ENCODE results near the gene MFAP4. TPM values are rescaled to one million over a fixed set of nuclear protein-coding genes. Genes with fewer than 3 reads are reported as not detected.
A peak's percentile ranks its signal among the peaks of the same experiment; 100 is the strongest.

Gene MFAP4, protein sequence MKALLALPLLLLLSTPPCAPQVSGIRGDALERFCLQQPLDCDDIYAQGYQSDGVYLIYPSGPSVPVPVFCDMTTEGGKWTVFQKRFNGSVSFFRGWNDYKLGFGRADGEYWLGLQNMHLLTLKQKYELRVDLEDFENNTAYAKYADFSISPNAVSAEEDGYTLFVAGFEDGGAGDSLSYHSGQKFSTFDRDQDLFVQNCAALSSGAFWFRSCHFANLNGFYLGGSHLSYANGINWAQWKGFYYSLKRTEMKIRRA
- 0.82 TPM for total RNA-seq

DNA sequence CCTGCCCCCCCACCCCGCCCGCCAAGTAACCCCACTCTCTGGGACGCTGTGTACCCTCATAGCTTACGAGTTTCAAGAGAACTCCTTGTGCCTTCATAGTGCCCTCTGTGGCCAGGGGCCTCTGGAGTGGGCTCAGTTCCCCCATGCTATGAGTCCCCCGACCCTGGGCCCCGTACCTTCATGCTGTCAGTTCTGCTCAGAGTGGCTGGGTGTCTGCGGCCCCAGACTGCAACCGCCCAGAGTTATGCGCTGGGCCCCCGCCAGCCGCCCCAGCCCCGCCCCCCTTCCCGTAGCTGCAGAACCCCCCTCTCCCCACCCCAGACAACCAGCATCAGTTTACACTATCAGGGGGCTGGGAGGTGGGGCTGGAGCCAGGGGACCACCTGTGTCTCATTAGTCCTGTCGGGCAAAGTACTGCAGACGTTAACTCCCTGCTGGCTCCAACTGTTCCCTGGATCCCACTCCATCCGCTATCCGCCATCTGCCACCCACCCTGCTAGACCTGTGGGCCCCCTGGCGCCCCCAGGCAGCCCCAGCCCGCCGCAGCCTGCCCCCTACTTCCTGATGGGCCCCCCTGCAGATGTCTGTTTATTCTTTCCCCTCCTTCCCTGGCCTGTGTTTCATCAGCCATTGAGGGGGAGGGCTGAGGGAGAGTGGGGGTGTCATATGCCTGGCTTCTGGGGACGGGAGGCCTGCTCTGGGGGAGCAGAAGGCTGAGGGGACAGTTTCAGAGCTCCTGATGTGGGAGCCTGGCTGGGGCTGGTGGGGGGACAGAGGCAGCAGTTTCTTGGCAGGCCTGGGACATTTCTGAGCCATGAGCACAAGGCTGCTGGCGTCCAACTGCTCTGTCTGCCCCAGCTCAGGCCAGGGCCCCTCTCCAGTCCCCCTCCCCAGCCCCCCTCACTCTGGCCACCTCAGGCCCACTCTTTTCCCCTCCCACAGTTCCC lies at the start of gene MFAP4:
MFAP4 (minus strand) TSS at position 217 of the 947 bp plus-strand sequence; CDS start at position 182, 35 bp downstream.
- peak in 1 of 2 donors; percentile 48 for DNase-seq (ENCODE audit: low spot score in 2 of 2)
- FAIRE-seq = no peak

DNA sequence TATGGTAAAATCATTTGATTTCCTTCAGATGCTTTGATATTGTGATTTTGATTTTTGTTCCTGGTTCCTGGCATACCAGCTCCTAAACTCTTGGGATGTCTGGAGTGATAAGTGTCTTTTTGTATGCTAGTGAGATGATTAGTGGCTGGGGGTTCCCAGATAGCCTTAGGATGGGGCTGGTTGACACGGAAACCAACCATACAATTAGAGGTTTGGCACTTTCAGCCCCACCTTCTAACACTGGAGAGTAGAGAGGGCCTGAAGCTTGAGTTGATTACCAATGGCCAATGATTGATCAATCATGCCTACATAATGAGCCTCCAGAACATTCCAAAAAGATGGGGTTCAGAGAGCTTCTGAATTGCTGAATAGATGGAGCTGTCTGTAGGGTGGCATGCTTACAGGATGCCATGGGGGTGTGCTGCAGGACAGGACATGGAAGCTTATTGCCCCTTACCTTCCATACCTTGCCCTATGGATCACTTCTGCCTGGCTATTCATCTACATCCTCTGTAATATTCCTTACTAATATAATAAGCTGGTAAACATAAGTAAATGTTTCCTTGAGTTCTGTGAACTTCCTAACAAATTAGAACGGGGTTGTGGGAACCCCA lies 46.8 kb upstream of the MFAP4 start:
- FAIRE-seq (no peak), DNase-seq (ENCODE audit: low spot score in 2 of 2) (no peak)

DNA sequence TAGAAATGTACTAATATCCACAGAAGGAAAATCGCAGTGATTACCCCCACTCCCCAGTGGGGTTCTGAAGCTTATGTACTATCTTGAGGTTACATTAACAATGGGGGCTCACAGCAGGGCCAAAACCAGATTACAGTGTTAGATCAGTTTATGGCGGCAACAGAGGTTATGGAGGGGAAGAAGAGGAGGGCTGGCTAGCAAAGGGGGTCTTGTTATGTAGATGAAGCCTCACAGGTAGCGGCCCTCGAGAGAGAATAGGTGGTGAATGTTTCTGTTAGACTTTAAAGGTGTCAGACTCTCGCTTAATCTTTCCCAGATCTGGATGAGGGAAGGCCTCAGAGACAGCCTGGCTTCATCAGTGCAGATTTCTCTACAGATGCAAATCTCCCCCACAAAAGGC lies 46.3 kb upstream of the MFAP4 start:
- no peak for DNase-seq (ENCODE audit: low spot score in 2 of 2)
- no peak for FAIRE-seq

DNA sequence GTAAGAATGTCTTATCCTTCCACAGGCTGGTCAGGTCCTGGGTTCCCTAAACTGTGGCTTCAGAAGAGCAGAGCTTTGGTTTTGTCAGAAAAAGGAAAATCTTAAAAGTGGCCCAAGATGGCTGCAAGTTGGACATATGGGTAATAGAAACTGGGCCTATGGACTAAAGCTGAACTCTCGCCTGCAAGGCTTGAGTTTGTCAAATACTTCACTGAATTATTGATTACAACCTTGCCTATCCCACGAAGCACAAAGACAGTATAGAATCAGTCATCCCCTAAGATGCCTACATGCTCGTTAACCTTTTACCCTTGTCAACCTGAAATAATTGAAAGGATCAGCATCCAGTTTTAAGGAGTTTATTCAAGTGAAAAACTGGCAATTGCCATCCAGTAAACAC lies 44.7 kb upstream of the MFAP4 start:
- no peak for DNase-seq (ENCODE audit: low spot score in 2 of 2)
- no peak for FAIRE-seq

DNA sequence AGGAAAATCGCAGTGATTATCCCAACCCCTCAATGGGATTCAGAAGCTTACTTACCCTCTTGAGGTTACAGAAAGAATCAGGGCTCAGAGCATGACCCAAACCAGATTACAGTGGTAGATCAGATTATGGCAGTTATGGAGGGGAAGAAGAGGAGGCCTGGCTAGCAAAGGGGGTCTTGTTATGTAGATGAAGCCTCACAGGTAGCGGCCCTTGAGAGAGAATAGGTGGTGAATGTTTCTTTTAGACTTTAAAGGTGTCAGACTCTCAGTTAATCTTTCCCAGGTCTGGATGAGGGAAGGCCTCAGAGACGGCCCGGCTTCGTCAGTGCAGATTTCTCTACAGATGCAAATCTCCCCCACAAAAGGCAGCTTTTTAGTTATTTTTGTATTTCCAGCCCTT lies 39.6 kb upstream of the MFAP4 start:
- DNase-seq (ENCODE audit: low spot score in 2 of 2) (no peak), FAIRE-seq (no peak)

DNA sequence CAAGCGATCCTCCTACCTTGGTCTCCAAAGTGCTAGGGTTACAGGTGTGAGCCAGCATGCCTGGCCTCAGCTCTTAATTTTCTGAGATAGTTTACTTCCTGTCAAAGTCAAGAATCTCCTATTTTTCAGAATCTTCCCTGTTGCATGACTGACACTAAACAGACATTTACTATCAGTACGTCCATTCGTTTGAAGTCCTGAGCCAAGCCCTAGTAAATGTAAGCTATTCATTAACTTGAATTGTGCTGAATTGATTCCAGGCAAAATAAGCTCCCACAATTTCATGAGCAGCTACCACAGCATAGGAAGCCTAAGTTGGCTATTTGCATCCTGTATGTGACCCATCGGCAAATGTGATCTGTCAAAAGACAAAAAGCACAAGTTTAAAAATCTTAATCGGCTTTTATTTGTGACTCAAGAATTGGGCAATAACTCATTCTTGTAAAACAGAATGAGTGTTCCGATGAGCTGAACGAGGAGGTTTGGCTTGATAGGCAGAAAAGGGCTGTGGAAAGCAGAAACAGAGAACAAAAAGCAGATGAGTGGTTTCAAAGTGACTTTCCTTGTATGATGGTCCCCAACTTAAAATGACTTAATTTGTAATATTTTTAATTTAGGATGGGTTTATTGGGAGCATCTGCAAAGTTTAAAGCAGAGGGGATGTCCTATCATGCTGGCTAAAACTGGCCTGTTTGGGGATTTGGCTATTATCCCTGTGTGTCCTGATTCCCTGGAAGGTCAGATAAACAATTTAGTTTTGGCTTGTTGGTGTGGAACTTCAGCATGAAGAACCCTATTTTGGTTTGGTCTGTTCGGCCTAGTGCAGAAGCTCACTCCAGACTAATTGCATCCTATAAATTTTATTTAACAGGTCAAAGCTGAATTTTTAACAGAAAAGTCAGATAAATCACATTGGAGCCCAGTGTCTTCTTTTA lies 38.2 kb upstream of the MFAP4 start:
- FAIRE-seq = no peak

DNA sequence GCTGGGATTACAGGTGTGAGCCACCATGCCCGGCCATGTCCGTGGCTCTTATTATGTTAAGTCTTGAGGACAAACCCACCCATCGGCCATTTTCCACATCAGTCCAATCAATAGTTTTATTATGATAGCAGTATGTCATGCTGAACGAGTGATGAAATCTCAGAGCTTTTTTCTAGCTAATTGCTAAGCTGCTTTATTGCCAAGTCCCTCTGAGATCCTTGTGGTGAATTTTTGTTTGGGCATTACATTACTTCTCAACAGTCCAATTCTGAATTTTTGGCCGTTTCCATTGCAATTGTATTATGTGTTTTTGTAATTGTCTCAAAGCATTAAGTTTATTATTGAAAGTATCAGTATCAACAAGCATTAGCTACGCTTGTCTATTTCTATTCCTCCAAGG lies 34.9 kb upstream of the MFAP4 start:
- DNase-seq (ENCODE audit: low spot score in 2 of 2) = no peak

More for the DNA sequence above, 38.2 kb upstream of the MFAP4 start:
- DNase-seq (ENCODE audit: low spot score in 2 of 2) = no peak

DNA sequence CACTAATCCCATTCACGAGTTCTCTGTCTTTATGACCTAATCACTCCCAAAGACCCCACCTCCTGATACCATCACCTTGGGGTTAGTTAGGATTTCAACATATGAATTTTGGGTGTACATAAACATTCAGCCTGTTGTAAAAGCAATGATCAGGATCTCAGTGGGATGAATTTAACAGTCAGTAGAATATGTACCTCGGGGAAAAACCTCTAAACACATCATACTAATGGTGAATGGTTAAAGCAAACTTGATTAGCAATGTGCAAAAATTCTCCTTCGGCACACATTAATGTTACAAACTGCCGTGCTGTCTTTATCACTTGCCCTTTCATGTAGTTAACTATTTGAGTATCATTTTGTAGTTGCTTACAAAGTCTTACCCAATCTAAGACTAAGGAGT lies 34.2 kb upstream of the MFAP4 start:
- DNase-seq (ENCODE audit: low spot score in 2 of 2) (no peak), FAIRE-seq (no peak)

More for the DNA sequence above, 34.9 kb upstream of the MFAP4 start:
- FAIRE-seq = no peak

DNA sequence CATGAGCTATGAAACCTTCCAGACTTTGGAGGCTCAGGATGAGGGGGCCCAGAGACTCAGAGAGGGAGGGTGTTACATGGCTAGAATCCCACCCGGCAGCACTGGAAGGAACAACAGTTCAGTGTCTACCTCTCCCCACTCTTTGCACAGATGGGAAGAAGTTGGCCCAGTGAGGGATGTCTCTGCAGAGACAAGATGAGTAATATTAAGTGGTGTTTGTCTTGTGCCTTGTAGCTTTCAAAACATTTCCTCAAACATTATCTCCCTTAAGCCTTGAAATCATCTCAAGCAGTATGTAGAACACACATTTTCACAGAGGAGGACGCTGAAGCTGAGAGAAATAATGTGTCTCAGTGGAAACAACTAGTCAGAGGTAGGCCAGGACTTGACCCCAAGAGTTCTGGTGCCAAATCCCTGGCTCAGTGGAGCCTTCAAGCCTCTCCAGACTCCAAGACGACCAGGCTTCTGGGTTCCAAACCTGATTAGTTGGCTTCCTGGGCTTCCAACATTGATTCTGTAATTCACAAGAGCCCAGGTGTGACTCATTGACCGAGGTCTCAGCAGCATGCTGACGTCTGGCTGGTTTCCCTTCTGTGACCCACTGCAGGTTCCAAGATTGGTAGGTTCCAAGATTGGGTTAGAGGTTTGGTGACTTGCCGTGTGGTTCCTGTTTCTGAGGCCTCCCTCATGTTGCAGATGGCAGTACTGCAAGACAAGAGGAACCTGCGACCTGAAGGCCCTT lies 31.4 kb upstream of the MFAP4 start:
- no peak for FAIRE-seq
- DNase-seq (ENCODE audit: low spot score in 2 of 2) = no peak

DNA sequence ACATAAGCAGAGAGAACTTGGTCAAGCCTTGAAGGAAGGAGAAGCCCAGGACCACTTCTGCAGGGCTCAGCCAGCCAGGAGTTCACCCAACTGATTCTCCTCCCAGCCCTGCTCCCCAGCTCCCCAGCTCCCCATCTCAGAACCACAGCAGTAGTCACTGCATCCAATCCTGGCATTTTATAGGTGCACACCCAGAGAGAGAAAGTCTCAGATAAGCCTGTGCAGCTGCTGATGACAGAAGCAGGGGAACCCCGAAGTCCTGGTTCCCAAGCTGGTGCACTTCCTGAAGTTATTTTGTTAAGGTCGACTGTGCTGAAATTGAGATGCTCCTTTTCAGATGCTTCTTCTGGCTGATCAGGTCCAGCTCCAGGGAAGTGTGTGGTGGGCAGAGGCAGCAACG lies 30.6 kb upstream of the MFAP4 start:
- no peak for FAIRE-seq
- no peak for DNase-seq (ENCODE audit: low spot score in 2 of 2)

DNA sequence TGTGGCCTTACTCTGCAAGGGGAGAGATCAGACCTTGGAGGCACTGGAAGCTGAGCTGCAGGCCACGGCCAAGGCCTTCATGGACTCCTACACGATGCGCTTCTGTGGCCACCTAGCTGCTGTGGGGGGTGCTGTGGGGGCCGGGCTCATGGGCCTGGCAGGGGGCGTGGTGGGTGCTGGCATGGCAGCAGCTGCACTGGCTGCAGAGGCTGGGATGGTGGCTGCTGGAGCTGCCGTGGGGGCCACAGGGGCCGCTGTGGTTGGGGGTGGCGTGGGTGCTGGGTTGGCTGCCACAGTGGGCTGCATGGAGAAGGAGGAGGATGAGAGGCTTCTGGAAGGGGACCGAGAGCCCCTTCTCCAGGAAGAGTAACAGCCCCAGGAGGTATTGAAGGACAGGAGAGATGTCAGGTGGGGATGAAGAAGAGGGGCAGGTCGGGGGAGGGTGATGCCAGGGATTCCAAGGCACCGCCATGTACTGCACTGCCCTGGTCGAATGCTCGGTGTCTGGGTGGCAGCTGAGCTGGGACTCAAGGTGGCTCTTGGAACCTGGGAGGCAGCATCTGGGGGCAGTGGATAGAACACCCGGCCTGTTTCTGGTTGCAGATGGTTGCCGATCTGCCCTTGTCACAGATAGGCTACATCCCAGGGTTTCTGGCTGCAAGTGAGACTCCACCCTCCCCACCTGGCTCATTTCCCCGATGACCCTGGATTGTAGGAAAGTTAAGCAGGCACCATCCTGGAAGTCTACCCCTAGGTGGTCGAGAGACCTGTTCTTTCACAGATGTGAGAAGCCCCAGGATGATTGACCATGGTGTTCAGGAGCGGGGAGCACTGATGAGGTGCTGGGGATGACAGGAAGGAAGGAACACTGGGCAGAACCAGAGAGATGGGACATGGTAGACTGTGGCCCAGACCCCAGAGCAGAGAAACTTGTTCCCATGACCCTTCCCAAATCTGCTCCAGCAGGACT lies 29.1 kb upstream of the MFAP4 start:
- FAIRE-seq = no peak

DNA sequence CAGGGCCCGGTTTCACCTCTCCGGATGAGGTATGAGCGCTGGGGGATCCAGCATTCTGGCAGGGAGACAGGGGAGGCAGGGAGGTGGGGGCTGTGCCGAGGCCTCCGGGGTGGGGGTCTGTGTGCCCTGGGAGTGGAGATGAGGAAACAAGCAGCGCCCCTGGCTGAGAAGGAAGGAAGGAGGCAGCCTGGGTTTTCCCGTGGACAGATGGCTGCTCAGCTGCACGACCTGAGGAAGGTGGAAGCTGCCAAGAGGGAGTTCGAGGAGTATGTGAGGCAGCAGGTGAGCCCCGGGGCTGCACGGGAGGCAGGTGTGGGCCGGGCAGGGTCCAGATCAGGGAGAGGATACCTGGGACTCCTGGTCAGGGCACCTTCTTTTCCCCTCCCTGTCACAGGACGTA lies 28.3 kb upstream of the MFAP4 start:
- DNase-seq (ENCODE audit: low spot score in 2 of 2) = no peak

More for the DNA sequence above, 29.1 kb upstream of the MFAP4 start:
- no peak for DNase-seq (ENCODE audit: low spot score in 2 of 2)

DNA sequence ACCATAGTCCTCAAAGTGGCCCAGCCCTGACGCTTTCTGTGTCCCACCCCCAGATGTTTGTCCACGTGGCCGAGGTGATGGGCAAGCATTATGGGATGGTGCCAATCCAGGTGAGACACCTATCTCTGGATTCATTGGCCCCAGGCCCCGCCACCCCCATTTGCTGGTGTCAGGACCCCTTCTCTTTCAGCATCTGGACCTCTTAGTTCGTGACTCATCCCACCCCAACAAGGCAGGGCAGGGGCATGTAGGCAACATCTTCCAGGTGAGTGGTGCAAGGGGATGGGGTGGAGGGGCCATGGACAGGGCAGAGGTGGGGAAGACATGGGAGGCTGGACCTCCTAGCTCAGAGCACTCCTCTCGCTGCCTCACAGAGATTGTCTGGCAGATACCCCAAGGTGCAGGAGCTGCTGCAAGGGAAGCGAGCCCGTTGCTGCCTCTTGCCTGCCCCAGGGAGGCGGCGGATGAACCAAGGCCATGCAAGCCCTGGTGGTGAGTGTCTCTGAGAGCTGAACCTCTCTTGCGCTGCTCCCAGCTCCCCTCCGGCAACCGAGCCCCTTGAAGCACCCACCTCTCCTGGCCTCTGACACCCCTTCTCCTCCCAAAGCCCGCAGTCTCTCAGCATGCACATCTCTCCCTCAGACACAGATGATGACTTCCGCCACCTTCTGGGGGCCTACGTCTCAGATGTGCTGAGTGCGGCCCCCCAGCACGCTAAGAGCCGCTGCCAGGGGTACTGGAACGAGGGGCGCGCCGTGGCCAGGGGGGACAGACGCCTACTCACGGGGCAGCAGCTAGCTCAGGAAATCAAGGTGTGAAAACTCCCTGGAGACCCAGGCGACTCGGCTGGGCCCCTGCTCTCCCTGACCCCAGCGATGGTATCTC lies 27.6 kb upstream of the MFAP4 start:
- no peak for FAIRE-seq
- no peak for DNase-seq (ENCODE audit: low spot score in 2 of 2)

More for the DNA sequence above, 28.3 kb upstream of the MFAP4 start:
- no peak for FAIRE-seq

DNA sequence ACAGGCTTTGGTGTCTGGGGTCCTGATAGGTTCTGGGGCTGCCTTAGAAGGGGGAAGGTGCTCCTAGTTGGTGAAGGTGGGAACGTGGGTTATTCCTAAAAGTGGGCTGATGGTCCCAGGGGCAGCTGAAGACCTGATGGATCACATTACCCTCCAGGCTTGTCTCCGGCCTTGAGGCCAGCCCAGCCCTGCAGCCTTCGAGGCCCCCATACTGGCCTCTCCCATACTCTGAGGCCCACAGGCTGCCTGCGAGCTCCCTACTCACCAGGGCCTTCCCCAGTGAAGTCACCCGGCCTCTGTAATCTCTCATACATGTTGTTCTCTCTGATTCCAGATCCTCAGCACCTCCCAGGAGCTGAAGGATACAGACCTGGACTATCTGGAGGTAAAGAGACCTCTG lies 26.8 kb upstream of the MFAP4 start:
- DNase-seq (ENCODE audit: low spot score in 2 of 2) (no peak), FAIRE-seq (no peak)

DNA sequence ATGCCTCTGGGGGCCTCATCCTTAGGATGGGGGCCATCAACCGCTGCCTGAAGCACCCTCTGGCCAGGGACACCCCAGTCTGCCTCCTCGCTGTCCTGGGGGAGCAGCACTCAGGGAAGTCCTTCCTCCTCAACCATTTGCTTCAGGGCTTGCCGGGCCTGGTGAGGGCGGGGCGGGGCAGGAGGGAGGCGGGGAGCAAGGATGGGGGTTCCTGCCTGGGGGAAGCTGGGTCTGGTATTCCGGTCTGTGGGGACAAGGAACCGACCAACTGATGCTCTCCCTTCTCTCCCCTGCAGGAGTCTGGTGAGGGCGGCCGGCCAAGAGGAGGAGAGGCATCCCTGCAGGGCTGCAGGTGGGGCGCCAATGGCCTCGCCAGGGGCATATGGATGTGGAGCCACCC lies 26.0 kb upstream of the MFAP4 start:
- FAIRE-seq (no peak), DNase-seq (ENCODE audit: low spot score in 2 of 2) (no peak)

DNA sequence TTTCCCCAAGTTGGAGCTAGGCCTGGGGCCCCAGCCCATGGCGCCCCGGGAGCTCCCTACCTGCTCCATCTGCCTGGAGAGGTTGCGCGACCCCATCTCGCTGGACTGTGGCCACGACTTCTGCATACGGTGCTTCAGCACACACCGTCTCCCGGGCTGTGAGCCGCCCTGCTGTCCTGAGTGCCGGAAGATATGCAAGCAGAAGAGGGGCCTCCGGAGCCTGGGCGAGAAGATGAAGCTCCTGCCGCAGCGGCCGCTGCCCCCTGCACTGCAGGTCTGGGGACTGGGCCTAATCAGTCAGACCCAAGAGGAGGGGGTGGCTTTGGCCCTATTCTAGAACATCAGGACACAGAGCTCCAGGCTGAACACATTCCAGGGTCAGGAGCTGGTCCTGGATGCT lies 25.5 kb upstream of the MFAP4 start:
- DNase-seq (ENCODE audit: low spot score in 2 of 2) (no peak), FAIRE-seq (no peak)

DNA sequence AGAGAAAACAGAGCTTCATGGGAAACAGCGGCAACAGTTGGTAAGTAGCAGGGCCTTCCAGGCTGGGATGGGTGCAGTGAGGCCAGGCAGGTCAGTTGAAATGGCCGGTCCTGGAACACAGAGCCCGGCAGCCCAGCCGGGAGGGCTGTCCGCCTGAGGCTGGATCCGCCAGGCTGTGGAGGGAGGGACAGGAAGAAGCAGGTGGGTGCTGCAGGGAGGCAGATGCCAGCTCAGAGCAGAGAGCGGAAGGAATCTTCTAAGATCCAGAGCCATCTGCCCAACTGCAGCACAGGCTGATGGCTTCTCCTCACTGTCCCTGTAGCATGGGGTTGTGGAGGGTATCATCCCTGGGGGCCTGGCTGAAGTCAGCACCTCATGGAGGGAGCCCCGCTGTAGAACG lies 24.6 kb upstream of the MFAP4 start:
- DNase-seq (ENCODE audit: low spot score in 2 of 2) = no peak
- FAIRE-seq = no peak
